K562 (cell line): ENCODE data around the gene PCAT6. TPM values are rescaled to one million over a fixed set of nuclear protein-coding genes. Genes with fewer than 3 reads are reported as not detected.

Source experiments
- AFF4 ChIP-seq: sonication (generic); formaldehyde crosslinking; IDR thresholded peaks from 2 replicates; pipeline ENCODE4 v1.8.0; 2023; ENCODE audit warnings: mild to moderate bottlenecking, missing genetic modification reagents
- HBP1 ChIP-seq: fragments of 450-650 bp; formaldehyde crosslinking; IDR thresholded peaks from 2 replicates; pipeline ENCODE4 v1.4.0; 2022; ENCODE audit warnings: missing genetic modification characterization
- NCOA1 ChIP-seq: fragments of 450-650 bp; IDR thresholded peaks from 2 replicates; pipeline ENCODE4 v1.6.1; 2016; ENCODE audit warnings: low read depth
- PHF8 ChIP-seq: fragments of 200-600 bp; sonication (generic); IDR thresholded peaks from 2 replicates; pipeline ENCODE4 v1.6.1; 2012; ENCODE audit warnings: mixed run types, mild to moderate bottlenecking, inconsistent platforms, low read length, moderate library complexity, borderline replicate concordance
- POLR2A ChIP-seq: fragments of 450-650 bp; conservative IDR thresholded peaks from 2 replicates; pipeline ENCODE4 v1.6.1; 2016
- RBM14 ChIP-seq: fragments of 200-400 bp; formaldehyde crosslinking; IDR thresholded peaks from 2 replicates; pipeline ENCODE4 v1.6.1; 2018; ENCODE audit warnings: low read depth, mild to moderate bottlenecking, low read length, moderate library complexity, borderline replicate concordance; ENCODE audit not compliant: insufficient read depth
- TAF1 ChIP-seq: IDR thresholded peaks from 2 replicates; pipeline ENCODE4 v1.6.1; 2011; ENCODE audit warnings: mild to moderate bottlenecking, low read length, moderate library complexity; ENCODE audit not compliant: insufficient read depth, control insufficient read depth, severe bottlenecking; ENCODE audit errors: extremely low read depth
- YY1 ChIP-seq, 3 experiments: IDR thresholded peaks; 2 replicates each; pipeline ENCODE4 v1.6.1; 2011; ENCODE audit warnings: low read length in 2 of 3, mild to moderate bottlenecking in 2 of 3, moderate library complexity in 2 of 3, borderline replicate concordance in 1 of 3, control low read depth in 1 of 3, low read depth in 1 of 3; ENCODE audit not compliant: insufficient read depth in 3 of 3, insufficient replicate concordance in 2 of 3, control insufficient read depth in 1 of 3, insufficient read length in 1 of 3; ENCODE audit errors: extremely low read depth in 1 of 3
- ZNF57 ChIP-seq: fragments of 450-650 bp; formaldehyde crosslinking; IDR thresholded peaks from 2 replicates; pipeline ENCODE4 v1.4.0; 2020; ENCODE audit warnings: mild to moderate bottlenecking, moderate library complexity
- polyA plus RNA-seq, 8 experiments: library from polyadenylated mRNA; depleted of rRNA in 4 of 8; stranded (reverse) in 5 of 8; unstranded in 3 of 8; fragments of >200 nt; fragmentation: Nextera tagmentation in 2 of 8; fragmentation: Illumina TruSeq in 1 of 8; extraction: Ambion mirVana in 2 of 8; extraction: Trizol in 1 of 8; gene quantifications; 2 replicates each; pipeline versions ENCODE4 v1.2.1 to v1.2.3, GENCODE V29; 2011 to 2014; ENCODE audit warnings: inconsistent platforms in 1 of 8, missing spikeins in 1 of 8
- total RNA-seq, 7 experiments: library from RNA; depleted of rRNA in 6 of 7; stranded (reverse); fragments of >200 nt in 6 of 7; fragmentation: Illumina TruSeq in 2 of 7; extraction: Trizol in 2 of 7; gene quantifications; 2 replicates each; pipeline versions ENCODE4 v1.2.1 to v1.2.3, GENCODE V29; 2011 to 2021; ENCODE audit warnings: low replicate concordance in 1 of 7
- TF ChIP-seq, protein P1 (sequence below): sonication (generic); formaldehyde crosslinking; IDR thresholded peaks from 2 replicates; pipeline ENCODE4 v1.8.0; 2022; ENCODE audit warnings: mild to moderate bottlenecking, low read depth, missing genetic modification reagents
- TF ChIP-seq, protein P2 (sequence below): fragments of 250-450 bp; sonication (Bioruptor Pico); IDR thresholded peaks from 2 replicates; pipeline ENCODE4 v1.4.0; 2020

PCAT6 gene
- total and polyA plus RNA-seq, 9 of the 15 experiments (the other 6 are each of a cell fraction or from before 2014, with no cell fraction given) = 0.25 to 2.4 (median 0.54) TPM; not detected in 1

GRCh38 chr1:202806845-202807450 is 3.8 kb upstream of the PCAT6 start (continued):
- 0 out of 2 replicates have a peak, but pooled peaks have one; percentile 40 for TF ChIP-seq AFF4 (CRISPR knock-in tag)
- TF ChIP-seq TAF1 = peak; percentile 56
- 0 out of 2 replicates have a peak, but pooled peaks have one; percentile 15 for TF ChIP-seq NCOA1
- TF ChIP-seq POLR2A = peak; percentile 71
- peak; percentile 22; the same call in 1 of the 2 replicates for TF ChIP-seq PHF8
- TF ChIP-seq, protein P1, sequence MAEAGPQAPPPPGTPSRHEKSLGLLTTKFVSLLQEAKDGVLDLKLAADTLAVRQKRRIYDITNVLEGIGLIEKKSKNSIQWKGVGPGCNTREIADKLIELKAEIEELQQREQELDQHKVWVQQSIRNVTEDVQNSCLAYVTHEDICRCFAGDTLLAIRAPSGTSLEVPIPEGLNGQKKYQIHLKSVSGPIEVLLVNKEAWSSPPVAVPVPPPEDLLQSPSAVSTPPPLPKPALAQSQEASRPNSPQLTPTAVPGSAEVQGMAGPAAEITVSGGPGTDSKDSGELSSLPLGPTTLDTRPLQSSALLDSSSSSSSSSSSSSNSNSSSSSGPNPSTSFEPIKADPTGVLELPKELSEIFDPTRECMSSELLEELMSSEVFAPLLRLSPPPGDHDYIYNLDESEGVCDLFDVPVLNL = peak; percentile 36; the same call in 1 of the 2 replicates
- TF ChIP-seq RBM14 = 0 out of 2 replicates have a peak, but pooled peaks have one; percentile 12
- peak in 2 of 3 experiments; percentile 35 to 63 for TF ChIP-seq YY1 (IDR thresholded peaks at IDR 0.05; ENCODE audit: borderline replicate concordance in 1 of 3, control insufficient read depth in 1 of 3, extremely low read depth in 1 of 3, insufficient read depth in 3 of 3, insufficient read length in 1 of 3, insufficient replicate concordance in 2 of 3, low read depth in 1 of 3, low read length in 2 of 3)
- TF ChIP-seq, protein P2, sequence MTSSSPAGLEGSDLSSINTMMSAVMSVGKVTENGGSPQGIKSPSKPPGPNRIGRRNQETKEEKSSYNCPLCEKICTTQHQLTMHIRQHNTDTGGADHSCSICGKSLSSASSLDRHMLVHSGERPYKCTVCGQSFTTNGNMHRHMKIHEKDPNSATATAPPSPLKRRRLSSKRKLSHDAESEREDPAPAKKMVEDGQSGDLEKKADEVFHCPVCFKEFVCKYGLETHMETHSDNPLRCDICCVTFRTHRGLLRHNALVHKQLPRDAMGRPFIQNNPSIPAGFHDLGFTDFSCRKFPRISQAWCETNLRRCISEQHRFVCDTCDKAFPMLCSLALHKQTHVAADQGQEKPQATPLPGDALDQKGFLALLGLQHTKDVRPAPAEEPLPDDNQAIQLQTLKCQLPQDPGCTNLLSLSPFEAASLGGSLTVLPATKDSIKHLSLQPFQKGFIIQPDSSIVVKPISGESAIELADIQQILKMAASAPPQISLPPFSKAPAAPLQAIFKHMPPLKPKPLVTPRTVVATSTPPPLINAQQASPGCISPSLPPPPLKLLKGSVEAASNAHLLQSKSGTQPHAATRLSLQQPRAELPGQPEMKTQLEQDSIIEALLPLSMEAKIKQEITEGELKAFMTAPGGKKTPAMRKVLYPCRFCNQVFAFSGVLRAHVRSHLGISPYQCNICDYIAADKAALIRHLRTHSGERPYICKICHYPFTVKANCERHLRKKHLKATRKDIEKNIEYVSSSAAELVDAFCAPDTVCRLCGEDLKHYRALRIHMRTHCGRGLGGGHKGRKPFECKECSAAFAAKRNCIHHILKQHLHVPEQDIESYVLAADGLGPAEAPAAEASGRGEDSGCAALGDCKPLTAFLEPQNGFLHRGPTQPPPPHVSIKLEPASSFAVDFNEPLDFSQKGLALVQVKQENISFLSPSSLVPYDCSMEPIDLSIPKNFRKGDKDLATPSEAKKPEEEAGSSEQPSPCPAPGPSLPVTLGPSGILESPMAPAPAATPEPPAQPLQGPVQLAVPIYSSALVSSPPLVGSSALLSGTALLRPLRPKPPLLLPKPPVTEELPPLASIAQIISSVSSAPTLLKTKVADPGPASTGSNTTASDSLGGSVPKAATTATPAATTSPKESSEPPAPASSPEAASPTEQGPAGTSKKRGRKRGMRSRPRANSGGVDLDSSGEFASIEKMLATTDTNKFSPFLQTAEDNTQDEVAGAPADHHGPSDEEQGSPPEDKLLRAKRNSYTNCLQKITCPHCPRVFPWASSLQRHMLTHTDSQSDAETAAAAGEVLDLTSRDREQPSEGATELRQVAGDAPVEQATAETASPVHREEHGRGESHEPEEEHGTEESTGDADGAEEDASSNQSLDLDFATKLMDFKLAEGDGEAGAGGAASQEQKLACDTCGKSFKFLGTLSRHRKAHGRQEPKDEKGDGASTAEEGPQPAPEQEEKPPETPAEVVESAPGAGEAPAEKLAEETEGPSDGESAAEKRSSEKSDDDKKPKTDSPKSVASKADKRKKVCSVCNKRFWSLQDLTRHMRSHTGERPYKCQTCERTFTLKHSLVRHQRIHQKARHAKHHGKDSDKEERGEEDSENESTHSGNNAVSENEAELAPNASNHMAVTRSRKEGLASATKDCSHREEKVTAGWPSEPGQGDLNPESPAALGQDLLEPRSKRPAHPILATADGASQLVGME (CRISPR knock-in tag) = 0 out of 2 replicates have a peak, but pooled peaks have one; percentile 14
- peak; percentile 41; the same call in 1 of the 2 replicates for TF ChIP-seq HBP1 (CRISPR knock-in tag)
- TF ChIP-seq ZNF57 (CRISPR knock-in tag) = 0 out of 2 replicates have a peak, but pooled peaks have one; percentile 15
